MCF 10A (cell line): ENCODE measurements around the gene POC1B. TPM values are rescaled to one million over a fixed set of nuclear protein-coding genes. Genes with fewer than 3 reads are reported as not detected.
A peak's percentile ranks its signal among the peaks of the same experiment; 100 is the strongest.
"Not testable (repeated sequence)": the region's sequence is repeated elsewhere in the genome, so short reads cannot be mapped to it uniquely, and the experiment has no call there.

Source experiments
- BruUV-seq: library from RNA; stranded (reverse); fragments of 400-500 nt; replicated peaks from 2 replicates; lab custom pipeline; 2021; lab: Mats Ljungman, UMichigan
- CTCF ChIA-PET: fragments of 300-600 bp; sonication (Branson Sonifier 250); formaldehyde crosslinking; extraction: SDS; loops from one replicate; lab custom pipeline; 2021; ENCODE audit warnings: antibody characterized with exemption, inconsistent platforms; lab: Yijun Ruan, JAX
- POLR2A ChIA-PET: fragments of 300-600, 350-650 bp; sonication (Branson Sonifier 250); formaldehyde crosslinking; extraction: SDS; loops from one replicate; lab custom pipeline; 2020; ENCODE audit warnings: antibody characterized with exemption, inconsistent platforms; lab: Yijun Ruan, JAX
- DNase-seq: peaks from one replicate; pipeline ENCODE4 v3.0.0-alpha.2; 2018; ENCODE audit not compliant: unreplicated experiment
- H3K27ac Mint-ChIP-seq: one replicate; pipeline ENCODE4 v1.8.0; 2022; ENCODE audit warnings: mild to moderate bottlenecking, low read depth, mixed read lengths; ENCODE audit not compliant: unreplicated experiment
- H3K27me3 Mint-ChIP-seq: one replicate; pipeline ENCODE4 v1.8.0; 2022; ENCODE audit warnings: mixed read lengths; ENCODE audit not compliant: insufficient read depth, unreplicated experiment
- H3K36me3 Mint-ChIP-seq: one replicate; pipeline ENCODE4 v1.8.0; 2022; ENCODE audit warnings: mild to moderate bottlenecking, moderate library complexity, mixed read lengths; ENCODE audit not compliant: insufficient read depth, unreplicated experiment
- H3K4me1 Mint-ChIP-seq: one replicate; pipeline ENCODE4 v1.8.0; 2022; ENCODE audit warnings: mixed read lengths; ENCODE audit not compliant: insufficient read depth, unreplicated experiment
- H3K4me3 Mint-ChIP-seq: one replicate; pipeline ENCODE4 v1.8.0; 2022; ENCODE audit warnings: mild to moderate bottlenecking, moderate library complexity, mixed read lengths; ENCODE audit not compliant: unreplicated experiment
- H3K9me3 Mint-ChIP-seq: one replicate; pipeline ENCODE4 v1.8.0; 2022; ENCODE audit warnings: mixed read lengths; ENCODE audit not compliant: unreplicated experiment
- intact Hi-C: fragments of 100-400 bp; cut with micrococcal nuclease; formaldehyde crosslinking; loops from 2 replicates; pipeline ENCODE4 v1.14.1; 2022
- total RNA-seq: library from RNA; stranded (reverse); gene quantifications from 2 replicates; pipeline ENCODE4 v1.2.3, GENCODE V29; 2022
- TF ChIP-seq, protein P1 (sequence below): fragments of 200-600 bp; IDR thresholded peaks from one replicate; pipeline ENCODE4 v1.8.0; 2022; ENCODE audit warnings: antibody characterized with exemption, mild to moderate bottlenecking; ENCODE audit not compliant: unreplicated experiment

Gene POC1B
- total RNA-seq, 1 experiment from 2014 or later: 14.8 TPM

DNA sequence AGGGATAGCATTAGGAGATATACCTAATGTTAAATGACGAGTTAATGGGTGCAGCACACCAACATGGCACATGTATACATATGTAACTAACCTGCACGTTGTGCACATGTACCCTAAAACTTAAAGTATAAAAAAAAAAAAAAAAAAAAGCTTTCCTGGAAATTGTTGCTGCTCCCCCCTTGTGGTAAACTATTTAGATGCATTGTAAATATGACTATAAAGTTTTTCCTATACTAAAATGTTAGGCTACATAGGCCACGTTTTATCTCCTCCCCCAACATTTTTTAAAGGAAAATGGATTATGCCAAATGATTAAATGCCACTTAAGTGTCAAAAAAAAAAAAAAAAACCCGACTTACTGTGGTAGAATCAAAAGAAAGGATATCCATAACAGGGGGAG lies 66.6 kb downstream of the POC1B start:
- H3K27ac Mint-ChIP-seq, BruUV-seq, H3K4me3 Mint-ChIP-seq, H3K27me3 Mint-ChIP-seq, H3K36me3 Mint-ChIP-seq, H3K4me1 Mint-ChIP-seq, H3K9me3 Mint-ChIP-seq, intact Hi-C loops: not testable (repeated sequence)
- CTCF ChIA-PET: interaction anchor here (0.6 to 6.4 kb wide), 10 partner anchors 107 to 526 kb away, joined by 3 to 69 read pairs (median 4); partner anchors contain the start of gene DUSP6
- TF ChIP-seq, protein P1, sequence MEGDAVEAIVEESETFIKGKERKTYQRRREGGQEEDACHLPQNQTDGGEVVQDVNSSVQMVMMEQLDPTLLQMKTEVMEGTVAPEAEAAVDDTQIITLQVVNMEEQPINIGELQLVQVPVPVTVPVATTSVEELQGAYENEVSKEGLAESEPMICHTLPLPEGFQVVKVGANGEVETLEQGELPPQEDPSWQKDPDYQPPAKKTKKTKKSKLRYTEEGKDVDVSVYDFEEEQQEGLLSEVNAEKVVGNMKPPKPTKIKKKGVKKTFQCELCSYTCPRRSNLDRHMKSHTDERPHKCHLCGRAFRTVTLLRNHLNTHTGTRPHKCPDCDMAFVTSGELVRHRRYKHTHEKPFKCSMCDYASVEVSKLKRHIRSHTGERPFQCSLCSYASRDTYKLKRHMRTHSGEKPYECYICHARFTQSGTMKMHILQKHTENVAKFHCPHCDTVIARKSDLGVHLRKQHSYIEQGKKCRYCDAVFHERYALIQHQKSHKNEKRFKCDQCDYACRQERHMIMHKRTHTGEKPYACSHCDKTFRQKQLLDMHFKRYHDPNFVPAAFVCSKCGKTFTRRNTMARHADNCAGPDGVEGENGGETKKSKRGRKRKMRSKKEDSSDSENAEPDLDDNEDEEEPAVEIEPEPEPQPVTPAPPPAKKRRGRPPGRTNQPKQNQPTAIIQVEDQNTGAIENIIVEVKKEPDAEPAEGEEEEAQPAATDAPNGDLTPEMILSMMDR: peak; percentile 28
- peak; percentile 15 for DNase-seq
- POLR2A ChIA-PET: interaction anchor here (0.6 to 2.3 kb wide), 3 partner anchors 107 to 437 kb away, joined by 3 to 19 read pairs (median 3); partner anchors contain the start of gene DUSP6

DNA sequence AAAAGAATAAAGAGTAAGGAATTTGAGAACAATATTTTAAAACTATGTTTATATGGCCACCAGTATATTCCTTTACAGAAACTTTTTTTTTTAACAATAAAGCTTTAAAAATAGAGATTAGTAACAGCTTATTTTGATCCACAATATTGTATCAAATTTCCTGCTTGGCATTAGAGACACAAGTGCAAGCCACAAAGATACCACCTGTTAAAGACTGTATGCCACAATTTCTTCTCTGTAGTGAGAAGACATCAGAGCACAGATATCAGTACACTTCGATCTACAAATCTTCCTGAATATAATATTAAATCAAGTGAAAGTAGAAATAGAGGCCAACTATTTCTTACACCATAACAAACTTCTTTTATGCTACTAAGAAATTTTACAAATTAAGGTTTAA lies 69.3 kb downstream of the POC1B start:
- H3K4me1 Mint-ChIP-seq: peaks cover 7% of the 10 kb centered on the region

DNA sequence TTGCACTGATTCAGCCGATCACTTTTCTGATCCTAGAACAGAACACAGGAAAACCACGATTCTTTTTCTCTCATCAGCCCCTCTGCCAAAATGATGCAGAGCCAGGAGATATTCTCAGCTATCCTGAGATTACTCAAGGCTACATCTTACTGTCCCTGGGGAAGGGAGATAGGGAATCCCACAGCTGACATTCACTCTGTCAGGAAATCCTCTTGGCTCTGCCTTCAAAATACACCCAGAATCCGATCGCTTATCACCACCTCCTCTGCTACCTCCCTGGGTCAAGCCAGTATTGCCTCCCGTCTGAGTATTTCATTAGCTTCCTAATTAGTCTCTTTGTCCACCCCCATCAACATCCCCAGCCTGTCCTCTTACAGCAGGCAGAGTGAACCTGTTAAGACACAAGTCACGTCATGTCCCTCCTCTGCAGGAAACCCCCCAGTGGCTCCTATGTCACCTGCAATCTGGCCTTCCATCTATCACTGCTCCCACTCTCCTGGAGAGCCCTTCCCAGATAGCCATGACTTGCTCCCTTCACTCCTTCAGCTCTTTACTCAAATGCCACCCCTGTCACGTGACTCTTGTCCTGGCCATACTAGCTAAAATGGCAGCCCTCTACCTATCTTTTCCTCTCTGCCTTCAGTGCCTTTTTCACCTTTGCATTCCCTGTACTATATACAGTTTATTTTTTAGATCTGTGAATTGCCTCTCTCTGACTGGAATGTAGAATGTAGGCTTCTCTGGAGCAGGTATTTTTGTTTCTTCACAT lies 71.6 kb downstream of the POC1B start:
- Mint-ChIP-seq H3K27ac (no peak overlapping the region), H3K9me3 (no peaks in the 10 kb centered on the region), H3K4me1 (peaks cover 10% of the 10 kb centered on the region), H3K4me3 (no peak overlapping the region), H3K36me3 (peaks cover 6% of the 10 kb centered on the region), H3K27me3 (no peaks in the 10 kb centered on the region)
- BruUV-seq: no TSS peak
- intact Hi-C loops: no loop called here
- no peak for DNase-seq
- TF ChIP-seq, protein P1: no peak
- POLR2A ChIA-PET: no interaction called here
- CTCF ChIA-PET: interaction anchor here (0.6 to 1.1 kb wide), 3 partner anchors 418 to 874 kb away, joined by 3 read pairs; partner anchors contain the start of gene KITLG

More for the DNA sequence above, 69.3 kb downstream of the POC1B start:
- BruUV-seq: no TSS peak
- no peaks in the 10 kb centered on the region for H3K9me3 Mint-ChIP-seq
- no peak for DNase-seq
- intact Hi-C loops: no loop called here
- CTCF ChIA-PET: no interaction called here
- H3K36me3 Mint-ChIP-seq: peaks cover 6% of the 10 kb centered on the region
- POLR2A ChIA-PET: interaction anchor here (0.6 kb wide), 1 partner anchor 105 kb away, joined by 3 read pairs; no protein-coding TSS in a partner anchor
- TF ChIP-seq, protein P1: no peak
- no peaks in the 10 kb centered on the region for H3K27me3 Mint-ChIP-seq
- H3K27ac Mint-ChIP-seq: no peak overlapping the region
- H3K4me3 Mint-ChIP-seq: no peak overlapping the region
